HepG2 (cell line): ENCODE measurements around the gene CDH13.

ENCODE experiments used
- ARID4A ChIP-seq: sonication (generic); formaldehyde crosslinking; IDR thresholded peaks from 2 replicates; pipeline ENCODE4 v1.5.0; 2020; ENCODE audit warnings: mild to moderate bottlenecking, missing genetic modification reagents, borderline replicate concordance
- FOXK2 ChIP-seq: fragments of 450-650 bp; IDR thresholded peaks from 2 replicates; pipeline ENCODE4 v1.6.1; 2016
- HCFC1 ChIP-seq: fragments of 150-350 bp; IDR thresholded peaks from 2 replicates; pipeline ENCODE4 v1.6.1; 2014; ENCODE audit warnings: low read depth, low read length
- SSRP1 ChIP-seq: IDR thresholded peaks from 2 replicates; pipeline ENCODE4 v1.6.1; 2016; ENCODE audit warnings: control low read depth
- TMF1 ChIP-seq: sonication (generic); formaldehyde crosslinking; IDR thresholded peaks from 2 replicates; pipeline ENCODE4 v1.8.1; 2022; ENCODE audit warnings: low read depth, missing genetic modification reagents
- ZNF30 ChIP-seq: sonication (generic); formaldehyde crosslinking; IDR thresholded peaks from 2 replicates; pipeline ENCODE4 v1.5.0; 2020; ENCODE audit warnings: mild to moderate bottlenecking, missing genetic modification reagents
- TF ChIP-seq, protein P1 (sequence below): sonication (generic); formaldehyde crosslinking; IDR thresholded peaks from 2 replicates; pipeline ENCODE4 v1.5.0; 2020; ENCODE audit warnings: mild to moderate bottlenecking, missing genetic modification reagents, moderate library complexity

- no peak for TF ChIP-seq SSRP1
- TF ChIP-seq ARID4A (CRISPR knock-in tag) = no peak
- TF ChIP-seq ZNF30 (CRISPR knock-in tag) = no peak
- no peak for TF ChIP-seq TMF1 (CRISPR knock-in tag)
- TF ChIP-seq FOXK2 = no peak
- no peak for TF ChIP-seq HCFC1
- TF ChIP-seq, protein P1, sequence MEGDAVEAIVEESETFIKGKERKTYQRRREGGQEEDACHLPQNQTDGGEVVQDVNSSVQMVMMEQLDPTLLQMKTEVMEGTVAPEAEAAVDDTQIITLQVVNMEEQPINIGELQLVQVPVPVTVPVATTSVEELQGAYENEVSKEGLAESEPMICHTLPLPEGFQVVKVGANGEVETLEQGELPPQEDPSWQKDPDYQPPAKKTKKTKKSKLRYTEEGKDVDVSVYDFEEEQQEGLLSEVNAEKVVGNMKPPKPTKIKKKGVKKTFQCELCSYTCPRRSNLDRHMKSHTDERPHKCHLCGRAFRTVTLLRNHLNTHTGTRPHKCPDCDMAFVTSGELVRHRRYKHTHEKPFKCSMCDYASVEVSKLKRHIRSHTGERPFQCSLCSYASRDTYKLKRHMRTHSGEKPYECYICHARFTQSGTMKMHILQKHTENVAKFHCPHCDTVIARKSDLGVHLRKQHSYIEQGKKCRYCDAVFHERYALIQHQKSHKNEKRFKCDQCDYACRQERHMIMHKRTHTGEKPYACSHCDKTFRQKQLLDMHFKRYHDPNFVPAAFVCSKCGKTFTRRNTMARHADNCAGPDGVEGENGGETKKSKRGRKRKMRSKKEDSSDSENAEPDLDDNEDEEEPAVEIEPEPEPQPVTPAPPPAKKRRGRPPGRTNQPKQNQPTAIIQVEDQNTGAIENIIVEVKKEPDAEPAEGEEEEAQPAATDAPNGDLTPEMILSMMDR (CRISPR knock-in tag) = no peak
These were observed 109.5 kb downstream of the CDH13 start for GRCh38 chr16:82736224-82736623.
